OCI-LY1 (cell line): Measurements from ENCODE around the gene CAPG.

Experiments
- H2AFZ ChIP-seq: fragments of 200-600 bp; sonication (generic), shearing (Covaris generic); 2 replicates; pipeline ENCODE4 v1.6.0; 2014; ENCODE audit warnings: antibody characterized with exemption, mild to moderate bottlenecking, low read length
- H3F3A ChIP-seq: fragments of 200-600 bp; sonication (generic), shearing (Covaris generic); 2 replicates; pipeline ENCODE4 v1.6.0; 2014; ENCODE audit warnings: mild to moderate bottlenecking, antibody characterized with exemption, low read length, moderate library complexity; ENCODE audit not compliant: insufficient read depth
- H3K27ac ChIP-seq: fragments of 200-600 bp; sonication (generic); 2 replicates; pipeline ENCODE4 v1.5.1; 2014; ENCODE audit warnings: low read length, mixed run types, mild to moderate bottlenecking, low read depth; ENCODE audit not compliant: poor library complexity, severe bottlenecking
- H3K27me3 ChIP-seq: fragments of 200-600 bp; sonication (generic); 2 replicates; pipeline ENCODE4 v1.6.0; 2014; ENCODE audit warnings: antibody characterized with exemption, mild to moderate bottlenecking, low read length, moderate library complexity; ENCODE audit not compliant: insufficient read depth
- H3K36me3 ChIP-seq: fragments of 200-600 bp; sonication (generic); 2 replicates; pipeline ENCODE4 v1.6.1; 2014; ENCODE audit warnings: mild to moderate bottlenecking, antibody characterized with exemption, low read length, moderate library complexity, mixed read lengths; ENCODE audit not compliant: insufficient read depth
- H3K4me1 ChIP-seq: fragments of 200-600 bp; sonication (generic); 2 replicates; pipeline ENCODE4 v1.5.1; 2014; ENCODE audit warnings: mild to moderate bottlenecking, low read length, moderate library complexity; ENCODE audit not compliant: insufficient read depth, severe bottlenecking
- H3K4me2 ChIP-seq: fragments of 200-600 bp; sonication (generic), shearing (Covaris generic); 2 replicates; pipeline ENCODE4 v1.6.1; 2014; ENCODE audit warnings: low read length
- H3K4me3 ChIP-seq: fragments of 200-600 bp; sonication (generic); 2 replicates; pipeline ENCODE4 v1.5.1; 2014; ENCODE audit warnings: low read length, low read depth, mild to moderate bottlenecking, mixed read lengths; ENCODE audit not compliant: poor library complexity, severe bottlenecking
- H3K79me2 ChIP-seq: fragments of 200-600 bp; shearing (Covaris generic); 2 replicates; pipeline ENCODE4 v1.6.1; 2016; ENCODE audit warnings: mixed run types, low read length, mixed read lengths; ENCODE audit not compliant: insufficient read depth
- H3K9ac ChIP-seq: fragments of 200-600 bp; sonication (generic), shearing (Covaris generic); 2 replicates; pipeline ENCODE4 v1.6.1; 2014; ENCODE audit warnings: mild to moderate bottlenecking, low read length, mixed read lengths
- H3K9me2 ChIP-seq: fragments of 200-600 bp; sonication (generic), shearing (Covaris generic); 2 replicates; pipeline ENCODE4 v1.6.1; 2014; ENCODE audit warnings: low read depth, mild to moderate bottlenecking, low read length, mixed read lengths
- H3K9me3 ChIP-seq: fragments of 200-600 bp; shearing (Covaris generic); 2 replicates; pipeline ENCODE4 v1.6.1; 2014; ENCODE audit warnings: low read length, mixed read lengths
- H4K20me1 ChIP-seq: fragments of 200-600 bp; sonication (generic), shearing (Covaris generic); 2 replicates; pipeline ENCODE4 v1.6.0; 2016; ENCODE audit warnings: mild to moderate bottlenecking, low read length; ENCODE audit not compliant: insufficient read depth
- EZH2 ChIP-seq: fragments of 200-600 bp; sonication (generic), shearing (Covaris generic); IDR thresholded peaks from 2 replicates; pipeline ENCODE4 v1.8.0; 2017; ENCODE audit warnings: borderline replicate concordance, mixed run types, mild to moderate bottlenecking, antibody characterized with exemption, low read length, moderate library complexity, mixed read lengths
- TF ChIP-seq, protein P1 (sequence below): fragments of 200-600 bp; sonication (generic), shearing (Covaris generic); IDR thresholded peaks from 2 replicates; pipeline ENCODE4 v1.5.1; 2017; ENCODE audit warnings: mild to moderate bottlenecking, antibody characterized with exemption, low read length, moderate library complexity, mixed read lengths

CAPG gene, protein sequence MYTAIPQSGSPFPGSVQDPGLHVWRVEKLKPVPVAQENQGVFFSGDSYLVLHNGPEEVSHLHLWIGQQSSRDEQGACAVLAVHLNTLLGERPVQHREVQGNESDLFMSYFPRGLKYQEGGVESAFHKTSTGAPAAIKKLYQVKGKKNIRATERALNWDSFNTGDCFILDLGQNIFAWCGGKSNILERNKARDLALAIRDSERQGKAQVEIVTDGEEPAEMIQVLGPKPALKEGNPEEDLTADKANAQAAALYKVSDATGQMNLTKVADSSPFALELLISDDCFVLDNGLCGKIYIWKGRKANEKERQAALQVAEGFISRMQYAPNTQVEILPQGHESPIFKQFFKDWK

DNA sequence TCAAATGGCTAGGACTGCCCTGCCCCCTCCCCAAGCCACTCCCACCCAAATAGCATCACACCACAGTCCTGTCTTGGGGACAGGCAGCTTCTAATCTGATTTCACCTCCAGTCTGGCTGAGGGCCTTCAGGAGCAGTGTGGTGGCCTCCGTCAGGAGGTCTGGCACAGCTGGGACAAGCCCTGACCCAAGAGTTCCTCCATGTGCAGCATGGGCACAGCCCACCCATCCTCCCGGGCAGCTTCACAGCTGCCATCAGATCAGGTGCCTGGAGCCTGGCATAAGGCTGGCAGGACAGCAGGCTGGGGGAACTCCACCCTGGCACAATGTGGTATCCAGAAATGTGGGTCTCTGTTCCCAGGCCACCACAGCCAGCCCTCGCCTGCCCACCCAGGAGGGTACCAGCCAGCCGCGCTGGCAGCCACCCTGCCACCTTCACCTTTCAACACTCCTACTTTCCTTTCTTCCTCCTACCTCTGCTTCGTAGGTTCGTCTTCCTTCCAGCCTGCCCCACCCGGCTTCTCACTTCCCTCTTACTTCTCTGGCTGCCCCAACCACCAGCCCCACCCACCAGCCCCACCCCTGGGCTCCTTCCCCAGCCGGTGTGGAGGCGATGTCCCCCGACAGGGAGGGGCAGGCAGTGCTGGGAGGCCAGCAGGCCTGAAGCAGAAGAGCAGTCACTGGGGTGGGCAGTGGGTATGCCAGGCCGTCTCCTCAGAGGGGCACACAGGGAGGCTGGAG is at the start of gene CAPG:
TSS of gene CAPG (minus strand) at position 522 of the 739 bp plus-strand sequence. CDS start 8,221 bp downstream, outside the sequence.
- Histone ChIP-seq H3K9me2 (no peaks in the 10 kb centered on the region), H3K4me1 (peaks cover 24% of the 10 kb centered on the region), H2AFZ (no peak within 1 kb of the TSS), H3K79me2 (no peaks in the 10 kb centered on the region), H3K9ac (no peak within 1 kb of the TSS), H3K4me2 (peak within 1 kb of the TSS; percentile 9; the same call in 1 of the 2 replicates), H3K9me3 (no peaks in the 10 kb centered on the region), H3K27ac (no peak within 1 kb of the TSS), H4K20me1 (no peaks in the 10 kb centered on the region), H3F3A (no peaks in the 10 kb centered on the region), H3K4me3 (no peak within 1 kb of the TSS), H3K27me3 (no peaks in the 10 kb centered on the region), H3K36me3 (no peaks in the 10 kb centered on the region)
- no peak for TF ChIP-seq EZH2
- TF ChIP-seq, protein P1, sequence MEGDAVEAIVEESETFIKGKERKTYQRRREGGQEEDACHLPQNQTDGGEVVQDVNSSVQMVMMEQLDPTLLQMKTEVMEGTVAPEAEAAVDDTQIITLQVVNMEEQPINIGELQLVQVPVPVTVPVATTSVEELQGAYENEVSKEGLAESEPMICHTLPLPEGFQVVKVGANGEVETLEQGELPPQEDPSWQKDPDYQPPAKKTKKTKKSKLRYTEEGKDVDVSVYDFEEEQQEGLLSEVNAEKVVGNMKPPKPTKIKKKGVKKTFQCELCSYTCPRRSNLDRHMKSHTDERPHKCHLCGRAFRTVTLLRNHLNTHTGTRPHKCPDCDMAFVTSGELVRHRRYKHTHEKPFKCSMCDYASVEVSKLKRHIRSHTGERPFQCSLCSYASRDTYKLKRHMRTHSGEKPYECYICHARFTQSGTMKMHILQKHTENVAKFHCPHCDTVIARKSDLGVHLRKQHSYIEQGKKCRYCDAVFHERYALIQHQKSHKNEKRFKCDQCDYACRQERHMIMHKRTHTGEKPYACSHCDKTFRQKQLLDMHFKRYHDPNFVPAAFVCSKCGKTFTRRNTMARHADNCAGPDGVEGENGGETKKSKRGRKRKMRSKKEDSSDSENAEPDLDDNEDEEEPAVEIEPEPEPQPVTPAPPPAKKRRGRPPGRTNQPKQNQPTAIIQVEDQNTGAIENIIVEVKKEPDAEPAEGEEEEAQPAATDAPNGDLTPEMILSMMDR, result no peak

DNA sequence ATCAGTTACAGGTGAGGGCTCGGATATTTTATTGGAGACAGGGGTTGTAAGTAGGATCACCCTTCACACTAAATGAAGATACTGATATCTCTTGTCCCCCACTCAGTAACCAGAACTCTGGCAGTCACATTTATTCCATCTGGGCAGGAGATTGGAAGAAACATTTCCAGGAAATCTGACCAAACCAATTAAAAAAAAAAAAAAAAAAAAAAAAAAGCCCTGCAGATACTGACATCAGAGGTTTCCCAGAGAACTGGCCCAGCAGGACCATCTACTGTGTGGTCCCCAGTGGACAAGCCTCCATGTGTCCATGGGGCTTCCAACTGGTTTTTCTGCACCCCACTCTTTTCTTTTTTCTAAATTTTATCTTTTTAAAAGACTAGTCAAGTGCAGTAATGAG is 49.6 kb upstream of the CAPG start:
- H3K4me2 ChIP-seq, result no peak overlapping the region

DNA sequence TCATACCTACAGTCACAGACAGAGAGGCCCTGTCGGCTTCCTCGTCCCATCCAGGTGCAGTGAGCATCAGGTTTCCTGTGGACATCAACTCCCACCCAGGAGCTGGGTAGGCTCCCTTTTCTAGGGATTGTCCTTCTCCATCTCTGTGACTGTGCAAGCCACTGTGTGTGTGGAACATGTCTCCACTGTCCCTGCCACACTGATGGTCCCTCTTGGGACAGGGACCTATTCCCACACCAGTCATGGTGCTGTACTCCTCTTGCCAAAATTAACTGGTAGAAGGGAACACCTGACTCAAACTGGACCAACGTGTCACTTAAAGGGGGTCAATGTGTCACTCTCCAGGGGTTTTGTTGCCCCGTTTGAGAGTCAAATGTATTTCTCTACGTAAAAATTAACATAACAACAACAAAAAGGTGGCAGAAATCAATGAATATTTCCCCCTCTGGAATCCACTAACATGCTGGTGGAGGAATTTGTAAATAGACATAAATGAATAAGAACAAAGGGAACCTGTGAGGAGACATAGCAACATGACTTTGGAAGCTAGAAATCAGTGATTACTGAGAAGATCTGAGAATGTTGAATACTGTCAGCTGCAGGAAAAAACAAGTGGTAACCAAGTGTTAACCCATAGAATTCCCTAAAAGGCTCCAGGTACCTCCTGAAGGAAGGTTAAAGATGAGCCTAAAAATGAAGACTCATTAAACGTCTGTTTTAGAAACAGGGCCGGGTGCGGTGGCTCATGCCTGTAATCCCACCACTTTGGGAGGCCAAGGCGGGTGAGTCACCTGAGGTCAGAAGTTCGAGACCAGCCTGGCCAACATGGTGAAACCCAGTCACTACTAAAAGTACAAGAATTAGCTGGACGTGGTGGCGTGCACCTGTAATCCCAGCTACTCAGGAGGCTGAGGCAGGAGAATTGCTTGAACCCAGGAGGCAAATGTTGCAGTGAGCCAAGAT is 48.7 kb upstream of the CAPG start:
- Histone ChIP-seq H3K9me3 (no peaks in the 10 kb centered on the region), H3K79me2 (no peaks in the 10 kb centered on the region), H2AFZ (no peak overlapping the region), H3K4me2 (no peak overlapping the region), H3K27me3 (peaks cover 4% of the 10 kb centered on the region; the same call in 1 of the 2 replicates), H3K4me3 (no peak overlapping the region), H3F3A (no peaks in the 10 kb centered on the region), H3K9me2 (no peaks in the 10 kb centered on the region), H3K9ac (no peak overlapping the region), H4K20me1 (no peaks in the 10 kb centered on the region), H3K27ac (no peak overlapping the region), H3K4me1 (no peaks in the 10 kb centered on the region), H3K36me3 (no peaks in the 10 kb centered on the region)
- TF ChIP-seq EZH2, result no peak

More for the DNA sequence above, 49.6 kb upstream of the CAPG start:
- Histone ChIP-seq H3K4me1 (no peaks in the 10 kb centered on the region), H3K79me2 (no peaks in the 10 kb centered on the region), H3K36me3 (no peaks in the 10 kb centered on the region), H3K4me3 (no peak overlapping the region), H3K9ac (no peak overlapping the region), H3F3A (no peaks in the 10 kb centered on the region), H4K20me1 (no peaks in the 10 kb centered on the region), H2AFZ (no peak overlapping the region), H3K27ac (no peak overlapping the region), H3K27me3 (peaks cover 4% of the 10 kb centered on the region; the same call in 1 of the 2 replicates), H3K9me3 (no peaks in the 10 kb centered on the region), H3K9me2 (no peaks in the 10 kb centered on the region)
- no peak for TF ChIP-seq EZH2
- TF ChIP-seq, protein P1, result no peak
